ENCODE data around the gene CDCA4. TPM values are rescaled to one million over a fixed set of nuclear protein-coding genes. Genes with fewer than 3 reads are reported as not detected.

CDCA4 gene
- total RNA-seq, 1 experiment from 2014 or later = 57.7 TPM

DNA sequence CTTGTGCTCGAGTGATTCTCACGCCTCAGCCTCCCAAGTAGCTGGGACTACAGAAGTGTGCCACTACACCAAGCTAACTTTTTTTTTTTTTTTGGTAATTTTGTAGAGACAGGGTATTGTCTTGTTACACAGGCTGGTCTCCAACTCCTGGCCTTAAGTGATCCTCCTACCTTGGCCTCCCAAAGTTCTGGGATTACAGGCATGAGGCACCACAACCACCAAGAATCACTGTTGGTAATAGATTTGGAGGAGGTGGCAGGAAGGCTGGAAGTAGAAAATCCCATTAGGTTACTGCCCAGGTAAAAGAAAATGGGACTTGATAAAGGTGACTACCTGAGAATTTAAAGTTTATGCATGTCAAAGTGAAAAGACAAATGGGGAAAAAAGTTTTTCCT, 1.4 kb upstream of the CDCA4 start:
- no peak overlapping the region for H3K27ac ChIP-seq (ENCODE audit: insufficient read length, low read depth, low read length)
- H2BK5ac ChIP-seq (ENCODE audit: insufficient read length, low read length) = no peak overlapping the region
- peaks cover 0 to 5% of the 10 kb centered on the region in 2 experiments; a peak in 2 of 5 replicates for H3K9me3 Mint-ChIP-seq
- H3K4me2 ChIP-seq (ENCODE audit: insufficient read depth, insufficient read length, low read length) = peak overlapping the region; percentile 83
- H4K20me1 ChIP-seq (ENCODE audit: control insufficient read depth, insufficient read depth, insufficient read length) = no peaks in the 10 kb centered on the region
- DNase-seq = no peak
- no peak overlapping the region for H3K23ac ChIP-seq (ENCODE audit: insufficient read length, low read depth, low read length)
- H3K4me1 Mint-ChIP-seq = peaks cover 37 to 43% of the 10 kb centered on the region in 2 experiments
- no peak overlapping the region for H2AK5ac ChIP-seq (ENCODE audit: insufficient read length, low read length)
- no peak overlapping the region for H3K14ac ChIP-seq (ENCODE audit: insufficient read depth, low read length)
- no peaks in the 10 kb centered on the region for H3K27me3 ChIP-seq (ENCODE audit: insufficient read depth, low read length)
- H3K36me3 Mint-ChIP-seq (ENCODE audit: insufficient read depth in 1 of 3, low read depth in 3 of 3) = peaks cover 5 to 14% (median 10%) of the 10 kb centered on the region in 3 experiments; a peak in 6 of 7 replicates
- peaks cover 7% of the 10 kb centered on the region for H3K27me3 Mint-ChIP-seq (ENCODE audit: low read depth)
- peaks cover 27% of the 10 kb centered on the region for H3K79me2 ChIP-seq (ENCODE audit: insufficient read depth, low read length)
- TF ChIP-seq, protein P1, sequence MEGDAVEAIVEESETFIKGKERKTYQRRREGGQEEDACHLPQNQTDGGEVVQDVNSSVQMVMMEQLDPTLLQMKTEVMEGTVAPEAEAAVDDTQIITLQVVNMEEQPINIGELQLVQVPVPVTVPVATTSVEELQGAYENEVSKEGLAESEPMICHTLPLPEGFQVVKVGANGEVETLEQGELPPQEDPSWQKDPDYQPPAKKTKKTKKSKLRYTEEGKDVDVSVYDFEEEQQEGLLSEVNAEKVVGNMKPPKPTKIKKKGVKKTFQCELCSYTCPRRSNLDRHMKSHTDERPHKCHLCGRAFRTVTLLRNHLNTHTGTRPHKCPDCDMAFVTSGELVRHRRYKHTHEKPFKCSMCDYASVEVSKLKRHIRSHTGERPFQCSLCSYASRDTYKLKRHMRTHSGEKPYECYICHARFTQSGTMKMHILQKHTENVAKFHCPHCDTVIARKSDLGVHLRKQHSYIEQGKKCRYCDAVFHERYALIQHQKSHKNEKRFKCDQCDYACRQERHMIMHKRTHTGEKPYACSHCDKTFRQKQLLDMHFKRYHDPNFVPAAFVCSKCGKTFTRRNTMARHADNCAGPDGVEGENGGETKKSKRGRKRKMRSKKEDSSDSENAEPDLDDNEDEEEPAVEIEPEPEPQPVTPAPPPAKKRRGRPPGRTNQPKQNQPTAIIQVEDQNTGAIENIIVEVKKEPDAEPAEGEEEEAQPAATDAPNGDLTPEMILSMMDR (conservative IDR thresholded peaks at IDR 0.05) = no peak
- no peak overlapping the region for H2BK15ac ChIP-seq (ENCODE audit: low read depth, low read length)
- peaks cover 13% of the 10 kb centered on the region for H3K23me2 ChIP-seq (ENCODE audit: insufficient read length, low read depth, low read length, poor library complexity, severe bottlenecking)
- H2AFZ ChIP-seq (ENCODE audit: low read length) = no peak overlapping the region
- H4K5ac ChIP-seq (ENCODE audit: insufficient read length, low read depth, low read length) = no peak overlapping the region
- H3K9ac ChIP-seq (ENCODE audit: extremely low read depth, insufficient read length, low read length) = peak overlapping the region; percentile 44
- H3K18ac ChIP-seq (ENCODE audit: insufficient read length, low read depth, low read length) = no peak overlapping the region
- H3K27ac Mint-ChIP-seq = no peak overlapping the region
- H2BK12ac ChIP-seq (ENCODE audit: insufficient read length, low read depth, low read length) = no peak overlapping the region
- no peak overlapping the region for H2BK120ac ChIP-seq (ENCODE audit: low read depth, low read length, poor library complexity, severe bottlenecking)
- peaks cover 5% of the 10 kb centered on the region; the same call in 1 of the 2 replicates for H3K4me1 ChIP-seq (ENCODE audit: insufficient read depth, low read length)
- H4K8ac ChIP-seq (replicated peaks; ENCODE audit: insufficient read length, low read depth, low read length) = no peak overlapping the region
- no peak overlapping the region for H3K4ac ChIP-seq (ENCODE audit: low read depth, low read length)
- no peak overlapping the region for H4K91ac ChIP-seq (ENCODE audit: insufficient read length, low read depth, low read length)
- no CpG with 5 or more reads among the region's 2 CpGs for WGBS (ENCODE audit: extremely low coverage, insufficient read length, low lambda C conversion rate)
- no peaks in the 10 kb centered on the region for H3K9me3 ChIP-seq (ENCODE audit: control insufficient read depth, low read depth, low read length)
- peak overlapping the region; percentile 81 to 94 for H3K4me3 Mint-ChIP-seq
- no peak overlapping the region for H3K56ac ChIP-seq (ENCODE audit: insufficient read length, low read depth, low read length)
- no peak overlapping the region for H2BK20ac ChIP-seq (ENCODE audit: low read depth, low read length, poor library complexity, severe bottlenecking)
- peaks cover 9% of the 10 kb centered on the region for H3K79me1 ChIP-seq (ENCODE audit: insufficient read depth, low read depth, low read length, poor library complexity, severe bottlenecking)
- no peak overlapping the region for H3T11ph ChIP-seq (ENCODE audit: low read length)
